CD4-positive, alpha-beta T cell (primary cell): ENCODE data around the gene EHD4. TPM values are rescaled to one million over a fixed set of nuclear protein-coding genes. Genes with fewer than 3 reads are reported as not detected.

Source experiments
- ATAC-seq: fragments of 200-7000 bp; cut with Tn5 transposase; one replicate; pipeline ENCODE4 v1.10.0; 2022; ENCODE audit warnings: mild to moderate bottlenecking; ENCODE audit not compliant: poor library complexity
- CTCF ChIA-PET: fragments of 350-600 bp; sonication (Branson Sonifier 250); formaldehyde crosslinking; loops from one replicate; lab custom pipeline; 2021; ENCODE audit warnings: antibody characterized with exemption, inconsistent platforms; lab: Charles Lee
- POLR2A ChIA-PET: fragments of 350-600 bp; sonication (Branson Sonifier 250); formaldehyde crosslinking; loops from one replicate; lab custom pipeline; 2021; ENCODE audit warnings: antibody characterized with exemption, inconsistent platforms; lab: Charles Lee
- DNase-seq, 14 experiments: peaks; one replicate each; pipeline ENCODE4 v3.0.0-alpha.2; 2013 to 2020; ENCODE audit warnings: mixed read lengths in 2 of 14
- H3K27ac ChIP-seq, 2 donors: one replicate each; pipeline versions ENCODE4 v1.5.1 to v1.7.0; 2013; ENCODE audit warnings: low read length in 2 of 2, low read depth in 1 of 2, mild to moderate bottlenecking in 1 of 2
- H3K27me3 ChIP-seq, 2 experiments: 1 replicate in 1 of 2; 2 replicates in 1 of 2; pipeline versions ENCODE4 v1.6.1 to v1.7.0; 2013; ENCODE audit warnings: low read length in 2 of 2, control low read depth in 1 of 2, mild to moderate bottlenecking in 1 of 2, moderate library complexity in 1 of 2; ENCODE audit not compliant: insufficient read depth in 2 of 2, control insufficient read depth in 1 of 2
- H3K36me3 ChIP-seq: one replicate; pipeline ENCODE4 v1.6.1; 2013; ENCODE audit warnings: low read length, control low read depth; ENCODE audit not compliant: insufficient read depth
- H3K4me1 ChIP-seq: one replicate; pipeline ENCODE4 v1.6.1; 2013; ENCODE audit warnings: low read length, control low read depth; ENCODE audit not compliant: insufficient read depth
- H3K4me3 ChIP-seq: one replicate; pipeline ENCODE4 v1.5.1; 2013; ENCODE audit warnings: mild to moderate bottlenecking, low read length, moderate library complexity
- H3K9me3 ChIP-seq, 2 experiments: 1 replicate in 1 of 2; 2 replicates in 1 of 2; pipeline versions ENCODE4 v1.6.1 to v1.7.0; 2013; ENCODE audit warnings: low read length in 2 of 2, mild to moderate bottlenecking in 2 of 2, control low read depth in 1 of 2, moderate library complexity in 1 of 2; ENCODE audit not compliant: control insufficient read depth in 1 of 2, insufficient read depth in 1 of 2
- H3K27ac Mint-ChIP-seq: one replicate; pipeline ENCODE4 v1.8.0; 2020; ENCODE audit warnings: mixed read lengths
- H3K27me3 Mint-ChIP-seq: one replicate; pipeline ENCODE4 v1.8.0; 2021; ENCODE audit warnings: mixed read lengths
- H3K36me3 Mint-ChIP-seq: one replicate; pipeline ENCODE4 v1.8.0; 2021; ENCODE audit warnings: low read depth, mixed read lengths
- H3K4me1 Mint-ChIP-seq: one replicate; pipeline ENCODE4 v1.8.0; 2021; ENCODE audit warnings: low read depth, mixed read lengths
- H3K4me3 Mint-ChIP-seq: one replicate; pipeline ENCODE4 v1.8.0; 2020; ENCODE audit warnings: mild to moderate bottlenecking, mixed read lengths
- H3K9me3 Mint-ChIP-seq: one replicate; pipeline ENCODE4 v1.8.0; 2020; ENCODE audit warnings: mixed read lengths
- CTCF ChIP-seq: fragments of 200-600 bp; IDR thresholded peaks from one replicate; pipeline ENCODE4 v1.8.0; 2022; ENCODE audit warnings: antibody characterized with exemption, mild to moderate bottlenecking
- intact Hi-C, 2 experiments: fragments of 100-400 bp; cut with DNase I in 1 of 2; cut with micrococcal nuclease in 1 of 2; formaldehyde crosslinking; loops; one replicate each; pipeline versions ENCODE4 v1.15.1 to v1.9.0; 2023 to 2025; cut with DNase I, micrococcal nuclease
- total RNA-seq, 174 experiments: library from RNA in 2 of 174; stranded (reverse) in 2 of 174; gene quantifications; one replicate each; pipeline ENCODE4 v1.2.3 and lab custom pipeline; 2021 to 2026

Gene EHD4
- total RNA-seq, 2 experiments from 2014 or later, result 39.8 to 40.5 TPM

DNA sequence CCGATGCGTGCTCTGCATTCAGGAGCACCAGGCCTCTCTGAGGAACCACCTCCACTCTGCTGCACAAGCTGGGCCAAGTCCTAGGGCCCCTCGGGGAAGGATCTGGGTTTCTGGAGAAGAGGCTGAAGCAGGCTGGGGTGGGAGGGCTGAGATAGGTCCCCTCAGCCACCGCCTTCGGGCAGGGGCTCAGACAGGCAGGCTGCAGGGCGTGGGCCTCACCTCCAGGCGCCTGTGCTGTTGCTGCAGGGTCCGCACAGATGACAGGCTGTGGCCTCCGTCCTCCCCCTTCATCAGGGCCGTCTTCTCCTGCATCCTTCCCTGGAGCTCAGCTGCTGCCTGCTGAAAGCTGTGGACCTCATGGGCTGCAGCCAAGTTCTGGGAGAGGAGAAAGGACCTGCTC lies 118.5 kb downstream of the EHD4 start:
- intact Hi-C loops, result no loop called here
- H3K4me3 Mint-ChIP-seq, result no peak overlapping the region
- H3K27me3 Mint-ChIP-seq, result no peaks in the 10 kb centered on the region
- H3K27ac ChIP-seq, result no peak overlapping the region
- H3K9me3 Mint-ChIP-seq, result no peaks in the 10 kb centered on the region
- ATAC-seq, result no peak
- no peak overlapping the region for H3K27ac Mint-ChIP-seq
- ChIA-PET POLR2A (no interaction called here), CTCF (no interaction called here)
- no peaks in the 10 kb centered on the region for H3K9me3 ChIP-seq
- no peaks in the 10 kb centered on the region for H3K27me3 ChIP-seq
- no peak for DNase-seq
- H3K4me3 ChIP-seq, result no peak overlapping the region
- no peak for TF ChIP-seq CTCF
- peaks cover 4% of the 10 kb centered on the region for H3K36me3 Mint-ChIP-seq
- H3K4me1 ChIP-seq, result peaks cover 5% of the 10 kb centered on the region
- H3K36me3 ChIP-seq, result no peaks in the 10 kb centered on the region
- H3K4me1 Mint-ChIP-seq, result no peaks in the 10 kb centered on the region

DNA sequence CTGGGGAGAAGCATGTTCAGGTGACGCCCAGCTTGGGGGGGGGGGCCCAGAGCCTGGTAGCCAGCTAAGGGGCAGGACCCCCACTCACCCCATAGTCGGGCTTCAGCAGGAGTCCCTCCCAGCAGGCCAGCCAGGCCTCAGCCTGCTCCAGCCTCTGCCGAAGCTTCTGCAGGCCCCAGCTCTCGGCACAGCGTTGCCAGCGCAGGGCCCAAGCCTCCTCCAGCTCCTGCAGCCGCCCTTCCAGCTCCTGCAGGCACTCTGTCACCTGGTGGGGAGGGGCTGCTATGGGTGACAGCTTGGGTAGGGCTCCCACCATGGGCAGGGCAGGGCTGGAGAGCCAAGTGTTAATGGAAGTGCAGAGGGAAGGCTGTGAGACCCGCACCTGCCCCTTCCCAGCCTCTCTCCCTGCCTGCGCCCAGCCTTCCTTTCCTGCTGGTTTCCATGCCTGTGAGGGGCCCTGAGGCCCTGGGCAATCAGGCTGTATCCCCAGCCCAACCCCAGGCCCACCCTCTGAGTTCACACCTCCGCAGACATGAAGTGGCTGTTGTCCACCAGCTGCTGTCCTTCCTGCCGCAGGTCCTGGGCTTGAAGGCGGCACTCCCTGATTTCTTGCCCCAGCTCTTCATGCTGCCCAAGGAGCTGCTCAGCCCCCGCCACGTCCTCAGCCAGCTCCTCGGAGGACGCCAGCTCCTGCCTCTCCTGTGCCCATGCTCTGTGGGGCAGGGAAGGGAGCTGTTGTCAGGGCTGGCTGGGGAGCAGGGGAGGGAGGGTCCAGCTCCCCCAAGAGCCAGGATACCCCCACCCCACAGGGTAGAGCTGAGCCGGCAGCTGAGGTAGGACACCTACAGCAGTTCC lies 119.4 kb downstream of the EHD4 start:
- POLR2A ChIA-PET, result interaction anchor here (1.3 to 2.1 kb wide), 2 partner anchors 32 to 40 kb away, joined by 3 to 8 read pairs; partner anchors contain the start of gene SPTBN5
- CTCF ChIA-PET, result interaction anchor here (1.9 kb wide), 1 partner anchor 52 kb away, joined by 5 read pairs; no protein-coding TSS in a partner anchor

GRCh38 chr15:41851755-41852370 lies 120.5 kb downstream of the EHD4 start:
- no peaks in the 10 kb centered on the region for H3K4me1 Mint-ChIP-seq
- H3K27me3 Mint-ChIP-seq, result no peaks in the 10 kb centered on the region
- no peak for TF ChIP-seq CTCF
- Histone ChIP-seq H3K4me3 (no peak overlapping the region), H3K27me3 (no peaks in the 10 kb centered on the region), H3K27ac (no peak overlapping the region), H3K9me3 (no peaks in the 10 kb centered on the region), H3K36me3 (peaks cover 15% of the 10 kb centered on the region), H3K4me1 (peaks cover 5% of the 10 kb centered on the region)
- DNase-seq (no peak), ATAC-seq (no peak)
- POLR2A ChIA-PET, result interaction anchor here (1.1 to 2.1 kb wide), 3 partner anchors 31 to 85 kb away, joined by 3 to 8 read pairs (median 5); partner anchors contain the start of gene SPTBN5
- peaks cover 23% of the 10 kb centered on the region for H3K36me3 Mint-ChIP-seq
- no peak overlapping the region for H3K4me3 Mint-ChIP-seq
- H3K9me3 Mint-ChIP-seq, result no peaks in the 10 kb centered on the region
- intact Hi-C loops, result no loop called here
- CTCF ChIA-PET, result interaction anchor here (1.9 kb wide), 1 partner anchor 53 kb away, joined by 5 read pairs; no protein-coding TSS in a partner anchor
- no peak overlapping the region for H3K27ac Mint-ChIP-seq

More for the DNA sequence above, 119.4 kb downstream of the EHD4 start:
- Histone ChIP-seq H3K27me3 (no peaks in the 10 kb centered on the region), H3K36me3 (peaks cover 4% of the 10 kb centered on the region), H3K9me3 (no peaks in the 10 kb centered on the region), H3K4me1 (peaks cover 5% of the 10 kb centered on the region), H3K4me3 (no peak overlapping the region), H3K27ac (no peak overlapping the region)
- intact Hi-C loops, result no loop called here
- H3K4me3 Mint-ChIP-seq, result no peak overlapping the region
- no peaks in the 10 kb centered on the region for H3K27me3 Mint-ChIP-seq
- DNase-seq (no peak), ATAC-seq (no peak)
- TF ChIP-seq CTCF, result no peak
- no peaks in the 10 kb centered on the region for H3K4me1 Mint-ChIP-seq
- H3K9me3 Mint-ChIP-seq, result no peaks in the 10 kb centered on the region
- no peak overlapping the region for H3K27ac Mint-ChIP-seq
- peaks cover 12% of the 10 kb centered on the region for H3K36me3 Mint-ChIP-seq
